GM12878 (cell line): ENCODE data around the gene HPS6.

ENCODE experiments used
- BRCA1 ChIP-seq: IDR thresholded peaks from 2 replicates; pipeline ENCODE4 v1.6.1; 2011; ENCODE audit warnings: low read depth, low read length, improper control_type of control experiment
- E2F8 ChIP-seq: fragments of 450-650 bp; IDR thresholded peaks from 2 replicates; pipeline ENCODE4 v1.6.1; 2018; ENCODE audit warnings: mild to moderate bottlenecking, low read depth, moderate library complexity; ENCODE audit not compliant: partially characterized antibody
- NR2C1 ChIP-seq: fragments of 450-650 bp; IDR thresholded peaks from 2 replicates; pipeline ENCODE4 v1.6.1; 2017; ENCODE audit warnings: antibody characterized with exemption, mild to moderate bottlenecking, moderate library complexity
- POLR2A ChIP-seq: IDR thresholded peaks from 2 replicates; pipeline ENCODE4 v1.6.1; 2011; ENCODE audit warnings: low read depth, mild to moderate bottlenecking, low read length
- SREBF2 ChIP-seq: IDR thresholded peaks from 2 replicates; pipeline ENCODE4 v1.6.1; 2012; ENCODE audit warnings: mild to moderate bottlenecking, low read length
- SUZ12 ChIP-seq: fragments of 200-600 bp; sonication (generic); IDR thresholded peaks from one replicate; pipeline ENCODE4 v1.6.1; 2018; ENCODE audit warnings: antibody characterized with exemption, mild to moderate bottlenecking; ENCODE audit not compliant: unreplicated experiment
- TF ChIP-seq, protein P1 (sequence below): IDR thresholded peaks from 2 replicates; pipeline ENCODE4 v1.6.1; 2011; ENCODE audit warnings: mild to moderate bottlenecking, low read depth, low read length, moderate library complexity; ENCODE audit not compliant: insufficient replicate concordance

GRCh38 chr10:102059987-102060386, 5.2 kb upstream of the HPS6 start:
- TF ChIP-seq, protein P1, sequence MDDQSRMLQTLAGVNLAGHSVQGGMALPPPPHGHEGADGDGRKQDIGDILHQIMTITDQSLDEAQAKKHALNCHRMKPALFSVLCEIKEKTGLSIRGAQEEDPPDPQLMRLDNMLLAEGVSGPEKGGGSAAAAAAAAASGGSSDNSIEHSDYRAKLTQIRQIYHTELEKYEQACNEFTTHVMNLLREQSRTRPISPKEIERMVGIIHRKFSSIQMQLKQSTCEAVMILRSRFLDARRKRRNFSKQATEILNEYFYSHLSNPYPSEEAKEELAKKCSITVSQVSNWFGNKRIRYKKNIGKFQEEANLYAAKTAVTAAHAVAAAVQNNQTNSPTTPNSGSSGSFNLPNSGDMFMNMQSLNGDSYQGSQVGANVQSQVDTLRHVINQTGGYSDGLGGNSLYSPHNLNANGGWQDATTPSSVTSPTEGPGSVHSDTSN, result no peak
- no peak for TF ChIP-seq POLR2A
- TF ChIP-seq BRCA1, result no peak
- TF ChIP-seq NR2C1, result no peak
- TF ChIP-seq SREBF2, result no peak
- no peak for TF ChIP-seq SUZ12
- TF ChIP-seq E2F8, result no peak
